ENCODE measurements around the gene ZNF2. TPM values are rescaled to one million over a fixed set of nuclear protein-coding genes. Genes with fewer than 3 reads are reported as not detected.
"Not testable (repeated sequence)": the region's sequence is repeated elsewhere in the genome, so short reads cannot be mapped to it uniquely, and the experiment has no call there.

The ZNF2 gene
- total and polyA plus RNA-seq, 4 donors, result 1.3 to 5.9 (median 2.7) TPM

- H3K36me3 ChIP-seq (ENCODE audit: control insufficient read depth in 1 of 2, insufficient read depth in 2 of 2, low read length in 1 of 2), result peaks cover 8 to 17% of the 10 kb centered on the region in 2 donors
- no peak overlapping the region for H3K27ac ChIP-seq (ENCODE audit: low read depth in 1 of 2, low read length in 2 of 2)
- H3K9me3 ChIP-seq (ENCODE audit: control insufficient read depth, low read length), result peaks cover 14% of the 10 kb centered on the region
- no peak for ATAC-seq (ENCODE audit: low FRiP score)
- H3K4me3 ChIP-seq (ENCODE audit: low read length in 2 of 2), result no peak overlapping the region
- 94 to 98% methylated on average over 3 of the region's 3 CpGs for WGBS, 2 donors
- DNase-seq, result no peak
- no peaks in the 10 kb centered on the region for H3K4me1 ChIP-seq (ENCODE audit: control insufficient read depth in 1 of 2, insufficient read depth in 2 of 2, low read length in 2 of 2)
- no peaks in the 10 kb centered on the region for H3K27me3 ChIP-seq (ENCODE audit: control insufficient read depth in 1 of 2, insufficient read depth in 2 of 2, low read length in 1 of 2)
- intact Hi-C loops (cut with DNase I), result no loop called here
These were observed 19.6 kb downstream of the ZNF2 start for GRCh38 chr2:95185197-95185596.

- Histone ChIP-seq H3K27me3 (ENCODE audit: control insufficient read depth in 1 of 2, insufficient read depth in 2 of 2, low read length in 1 of 2) (no peaks in the 10 kb centered on the region), H3K4me1 (ENCODE audit: control insufficient read depth in 1 of 2, insufficient read depth in 2 of 2, low read length in 2 of 2) (no peaks in the 10 kb centered on the region), H3K36me3 (ENCODE audit: control insufficient read depth in 1 of 2, insufficient read depth in 2 of 2, low read length in 1 of 2) (peaks cover 7 to 15% of the 10 kb centered on the region in 2 donors), H3K4me3 (ENCODE audit: low read length in 2 of 2) (no peak overlapping the region), H3K27ac (ENCODE audit: low read depth in 1 of 2, low read length in 2 of 2) (no peak overlapping the region), H3K9me3 (ENCODE audit: control insufficient read depth, low read length) (peaks cover 10% of the 10 kb centered on the region)
- intact Hi-C loops (cut with DNase I), result no loop called here
- no peak for DNase-seq
- WGBS, 2 donors, result 67 to 78% methylated on average over 2 of the region's 2 CpGs
- ATAC-seq (ENCODE audit: low FRiP score), result no peak
These were observed 20.4 kb downstream of the ZNF2 start for GRCh38 chr2:95185973-95186372.

GRCh38 chr2:95192956-95193355, 27.3 kb downstream of the ZNF2 start:
- 17 to 19% methylated on average over 13 to 15 of the region's 15 CpGs for WGBS, 2 donors
- DNase-seq, result peak; percentile 73 to 89
- H3K27me3 ChIP-seq (ENCODE audit: control insufficient read depth in 1 of 2, insufficient read depth in 2 of 2, low read length in 1 of 2); H3K36me3 ChIP-seq (ENCODE audit: control insufficient read depth in 1 of 2, insufficient read depth in 2 of 2, low read length in 1 of 2); H3K4me1 ChIP-seq (ENCODE audit: control insufficient read depth in 1 of 2, insufficient read depth in 2 of 2, low read length in 2 of 2); H3K9me3 ChIP-seq (ENCODE audit: control insufficient read depth, low read length); ATAC-seq (ENCODE audit: low FRiP score); H3K27ac ChIP-seq (ENCODE audit: low read depth in 1 of 2, low read length in 2 of 2); H3K4me3 ChIP-seq (ENCODE audit: low read length in 2 of 2): not testable (repeated sequence)
- intact Hi-C loops (cut with DNase I), result loop anchor here in 1 of 2 donors (10.0 kb wide), 1 partner anchor 122 kb away; no protein-coding TSS in a partner anchor

DNA sequence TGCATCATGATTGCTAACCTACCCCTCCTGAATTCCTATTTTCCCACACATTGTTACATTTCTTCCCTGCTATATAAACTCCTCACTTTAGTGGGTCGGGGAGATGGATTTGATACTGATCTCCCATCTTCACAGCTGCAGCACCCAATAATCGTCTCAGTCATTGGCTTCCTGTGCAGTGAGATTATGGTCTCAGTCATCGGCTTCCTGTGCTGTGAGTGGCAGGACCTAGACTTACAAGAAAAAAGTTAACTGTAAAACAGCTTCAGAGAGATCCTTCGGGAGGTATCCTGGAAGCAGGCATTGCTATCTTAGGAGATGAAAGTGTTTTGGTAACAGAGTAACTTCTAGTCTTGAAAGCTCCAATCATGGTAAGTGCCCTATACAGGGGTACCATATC, 38.3 kb downstream of the ZNF2 start:
- DNase-seq (no peak), ATAC-seq (ENCODE audit: low FRiP score) (no peak)
- no peaks in the 10 kb centered on the region for H3K9me3 ChIP-seq (ENCODE audit: control insufficient read depth, low read length)
- H3K27ac ChIP-seq (ENCODE audit: low read depth in 1 of 2, low read length in 2 of 2), result no peak overlapping the region
- no peak overlapping the region for H3K4me3 ChIP-seq (ENCODE audit: low read length in 2 of 2)
- H3K36me3 ChIP-seq (ENCODE audit: control insufficient read depth in 1 of 2, insufficient read depth in 2 of 2, low read length in 1 of 2), result no peaks in the 10 kb centered on the region
- no peaks in the 10 kb centered on the region for H3K27me3 ChIP-seq (ENCODE audit: control insufficient read depth in 1 of 2, insufficient read depth in 2 of 2, low read length in 1 of 2)
- 88 to 90% methylated on average over 4 of the region's 4 CpGs for WGBS, 2 donors
- intact Hi-C loops (cut with DNase I), result no loop called here
- H3K4me1 ChIP-seq (ENCODE audit: control insufficient read depth in 1 of 2, insufficient read depth in 2 of 2, low read length in 2 of 2), result no peaks in the 10 kb centered on the region

DNA sequence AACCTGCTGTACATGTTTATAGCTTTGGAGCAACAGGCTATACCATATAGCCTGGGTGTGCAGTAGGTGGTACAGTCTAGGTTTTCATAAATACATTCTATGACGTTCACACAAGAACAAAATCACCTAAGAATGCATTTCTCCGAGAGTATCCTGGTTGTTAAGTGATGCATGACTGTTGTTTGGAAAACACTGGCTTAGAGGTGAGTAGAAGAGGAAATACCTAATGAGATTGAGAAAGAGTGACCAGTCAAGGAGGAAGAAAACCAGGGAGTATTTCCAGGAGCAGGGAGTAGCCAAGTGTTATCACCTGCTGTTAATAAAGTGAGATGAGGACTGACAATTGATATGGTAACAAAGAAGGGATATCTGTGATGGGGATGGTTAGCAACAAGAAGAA, 38.8 kb downstream of the ZNF2 start:
- Histone ChIP-seq H3K27me3 (ENCODE audit: control insufficient read depth in 1 of 2, insufficient read depth in 2 of 2, low read length in 1 of 2) (no peaks in the 10 kb centered on the region), H3K4me1 (ENCODE audit: control insufficient read depth in 1 of 2, insufficient read depth in 2 of 2, low read length in 2 of 2) (no peaks in the 10 kb centered on the region), H3K27ac (ENCODE audit: low read depth in 1 of 2, low read length in 2 of 2) (no peak overlapping the region), H3K4me3 (ENCODE audit: low read length in 2 of 2) (no peak overlapping the region), H3K36me3 (ENCODE audit: control insufficient read depth in 1 of 2, insufficient read depth in 2 of 2, low read length in 1 of 2) (no peaks in the 10 kb centered on the region), H3K9me3 (ENCODE audit: control insufficient read depth, low read length) (no peaks in the 10 kb centered on the region)
- ATAC-seq (ENCODE audit: low FRiP score) (no peak), DNase-seq (no peak)
- 88 to 90% methylated on average over 2 of the region's 2 CpGs for WGBS, 2 donors
- intact Hi-C loops (cut with DNase I), result no loop called here

- H3K36me3 ChIP-seq (ENCODE audit: control insufficient read depth in 1 of 2, insufficient read depth in 2 of 2, low read length in 1 of 2), result peaks cover 4% of the 10 kb centered on the region in 2 donors
- no peak overlapping the region for H3K4me3 ChIP-seq (ENCODE audit: low read length in 2 of 2)
- H3K27ac ChIP-seq (ENCODE audit: low read depth in 1 of 2, low read length in 2 of 2), result no peak overlapping the region
- no peaks in the 10 kb centered on the region for H3K4me1 ChIP-seq (ENCODE audit: control insufficient read depth in 1 of 2, insufficient read depth in 2 of 2, low read length in 2 of 2)
- peaks cover 4% of the 10 kb centered on the region for H3K9me3 ChIP-seq (ENCODE audit: control insufficient read depth, low read length)
- no peak for ATAC-seq (ENCODE audit: low FRiP score)
- intact Hi-C loops (cut with DNase I), result loop anchor here in 1 of 2 donors (5.0 kb wide), 1 partner anchor 84 kb away; the partner anchor contains the start of gene MRPS5
- 46 to 48% methylated on average over 10 of the region's 10 CpGs for WGBS, 2 donors
- no peak for DNase-seq
- H3K27me3 ChIP-seq (ENCODE audit: control insufficient read depth in 1 of 2, insufficient read depth in 2 of 2, low read length in 1 of 2), result no peaks in the 10 kb centered on the region
These were observed 40.5 kb downstream of the ZNF2 start for GRCh38 chr2:95206096-95206495.

DNA sequence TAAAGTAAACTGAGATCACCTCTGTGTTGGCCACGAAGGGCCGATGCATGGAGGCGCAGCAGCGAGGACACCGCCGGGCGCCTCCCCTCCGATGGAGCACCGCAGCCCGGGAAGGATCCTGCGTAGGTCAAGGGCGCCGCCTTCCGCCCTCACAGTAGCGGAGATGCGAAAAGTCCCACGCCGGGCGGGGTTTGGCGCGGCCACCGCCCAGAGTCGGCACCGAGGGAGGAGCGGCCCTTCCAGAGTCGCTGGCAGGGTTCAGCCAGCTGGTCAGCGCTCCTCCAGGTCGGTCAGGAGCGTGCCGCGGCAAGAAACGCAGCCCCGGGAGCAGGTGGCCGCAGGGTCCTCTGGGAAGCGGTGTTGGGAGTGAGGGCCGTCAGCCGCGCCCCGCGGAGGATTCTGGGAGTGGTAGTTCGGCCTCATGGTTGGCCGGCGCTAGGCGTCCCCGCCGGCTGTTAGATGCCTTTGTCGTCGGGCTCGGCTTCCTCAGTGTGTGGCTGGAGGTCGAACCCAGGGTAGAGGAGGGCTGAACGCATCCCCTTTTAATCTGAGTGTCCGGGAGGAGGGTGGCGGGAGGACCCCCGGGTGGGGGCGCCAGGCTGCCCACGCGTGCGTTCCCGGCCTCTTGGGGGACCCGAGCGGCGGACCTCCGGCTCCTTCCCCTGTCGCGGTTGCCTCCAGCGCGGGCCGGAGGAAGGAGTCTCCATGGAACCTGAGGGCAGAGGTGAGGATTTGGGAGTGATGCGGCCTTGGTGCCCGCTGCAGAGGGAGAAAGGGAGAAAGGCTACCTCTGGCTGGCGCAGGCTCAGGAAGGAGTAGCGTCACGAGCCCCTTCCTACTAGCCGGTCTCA, 41.7 kb downstream of the ZNF2 start, which contains the start of gene ZNF892:
Gene ZNF892 (plus strand): TSS at position 411 of the 851 bp plus-strand sequence. CDS start 295 bp downstream, at position 706.
- Histone ChIP-seq H3K36me3 (ENCODE audit: control insufficient read depth in 1 of 2, insufficient read depth in 2 of 2, low read length in 1 of 2) (peaks cover 12 to 13% of the 10 kb centered on the region in 2 donors), H3K9me3 (ENCODE audit: control insufficient read depth, low read length) (peaks cover 11% of the 10 kb centered on the region), H3K4me1 (ENCODE audit: control insufficient read depth in 1 of 2, insufficient read depth in 2 of 2, low read length in 2 of 2) (no peaks in the 10 kb centered on the region), H3K4me3 (ENCODE audit: low read length in 2 of 2) (peak within 1 kb of the TSS; percentile 46 to 58), H3K27ac (ENCODE audit: low read depth in 1 of 2, low read length in 2 of 2) (peak within 1 kb of the TSS in 1 of 2 donors; percentile 88), H3K27me3 (ENCODE audit: control insufficient read depth in 1 of 2, insufficient read depth in 2 of 2, low read length in 1 of 2) (peaks cover 0 to 2% of the 10 kb centered on the region in 2 donors)
- 1% methylated on average over 71 to 74 of the region's 74 CpGs for WGBS, 2 donors
- intact Hi-C loops (cut with DNase I), result loop anchor here in 1 of 2 donors (5.0 kb wide), 1 partner anchor 85 kb away; the partner anchor contains the start of gene MRPS5
- peak; percentile 94 to 97 for DNase-seq
- ATAC-seq (ENCODE audit: low FRiP score), result peak; percentile 98

DNA sequence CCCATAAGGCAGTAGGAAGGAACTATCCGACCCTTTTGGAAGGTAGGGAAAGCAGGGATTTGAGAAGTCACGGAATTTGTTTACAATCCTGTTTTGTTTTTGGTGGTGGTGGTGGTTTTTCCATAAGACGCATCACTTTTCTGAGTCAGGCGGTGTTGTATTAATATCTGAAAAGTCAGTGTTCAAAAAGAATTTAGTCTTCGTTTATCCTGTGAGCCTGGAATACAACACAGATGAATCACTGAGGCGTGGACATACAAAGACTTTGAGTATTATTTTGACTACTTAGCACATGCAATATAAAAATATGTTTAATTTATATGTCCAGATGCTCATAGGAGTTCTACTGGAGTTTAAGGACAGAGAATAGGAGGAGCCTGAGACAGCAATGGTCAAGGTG, 42.5 kb downstream of the ZNF2 start:
- peak overlapping the region in 1 of 2 donors; percentile 58 for H3K4me3 ChIP-seq (ENCODE audit: low read length in 2 of 2)
- H3K36me3 ChIP-seq (ENCODE audit: control insufficient read depth in 1 of 2, insufficient read depth in 2 of 2, low read length in 1 of 2), result peaks cover 13 to 14% of the 10 kb centered on the region in 2 donors
- intact Hi-C loops (cut with DNase I), result loop anchor here in 1 of 2 donors (5.0 kb wide), 1 partner anchor 86 kb away; the partner anchor contains the start of gene MRPS5
- DNase-seq (no peak), ATAC-seq (ENCODE audit: low FRiP score) (no peak)
- H3K27ac ChIP-seq (ENCODE audit: low read depth in 1 of 2, low read length in 2 of 2), result no peak overlapping the region
- WGBS, 2 donors, result 53% methylated on average over 6 of the region's 6 CpGs
- H3K27me3 ChIP-seq (ENCODE audit: control insufficient read depth in 1 of 2, insufficient read depth in 2 of 2, low read length in 1 of 2), result peaks cover 0 to 2% of the 10 kb centered on the region in 2 donors
- H3K4me1 ChIP-seq (ENCODE audit: control insufficient read depth in 1 of 2, insufficient read depth in 2 of 2, low read length in 2 of 2), result no peaks in the 10 kb centered on the region
- H3K9me3 ChIP-seq (ENCODE audit: control insufficient read depth, low read length), result peaks cover 15% of the 10 kb centered on the region
